Embryonic facial prominence (tissue), 1 donor: Measurements from ENCODE around the gene TMBIM4.

ENCODE experiments used
- DNase-seq: peaks from one replicate; pipeline ENCODE4 v3.0.0-alpha.2; 2016; ENCODE audit errors: extremely low spot score

TMBIM4 gene

GRCh38 chr12:66090157-66090556 lies 79.6 kb downstream of the TMBIM4 start:
- no peak for DNase-seq

GRCh38 chr12:66087365-66087943 lies 82.3 kb downstream of the TMBIM4 start:
- DNase-seq = peak; percentile 77

GRCh38 chr12:66085998-66086397 lies 83.8 kb downstream of the TMBIM4 start:
- DNase-seq = no peak
